Caco-2 (cell line): ENCODE results near the gene TRIM54. TPM values are rescaled to one million over a fixed set of nuclear protein-coding genes. Genes with fewer than 3 reads are reported as not detected.

Source experiments
- BruUV-seq: library from RNA; stranded (reverse); fragments of 400-500 nt; replicated peaks from 2 replicates; lab custom pipeline; 2021; lab: Mats Ljungman, UMichigan
- CTCF ChIA-PET: fragments of 300-600 bp; sonication (Branson Sonifier 250); formaldehyde crosslinking; loops from one replicate; lab custom pipeline; 2022; ENCODE audit warnings: antibody characterized with exemption; lab: Charles Lee
- POLR2A ChIA-PET: fragments of 300-600 bp; sonication (Branson Sonifier 250); formaldehyde crosslinking; loops from one replicate; lab custom pipeline; 2022; ENCODE audit warnings: antibody characterized with exemption; lab: Charles Lee
- DNase-seq, 2 experiments: peaks; one replicate each; pipeline versions ENCODE4 v3.0.0 to v3.0.0-alpha.2; 2020 to 2022
- H3K27me3 ChIP-seq: replicated peaks from 2 replicates; pipeline ENCODE4 v1.6.0; 2011; ENCODE audit warnings: low read length; ENCODE audit not compliant: control insufficient read depth, insufficient read depth
- H3K36me3 ChIP-seq: 2 replicates; pipeline ENCODE4 v1.5.1; 2011; ENCODE audit warnings: low read length; ENCODE audit not compliant: control insufficient read depth, insufficient read depth
- H3K4me1 ChIP-seq: fragments of 250-450 bp; sonication (Bioruptor Pico); 2 replicates; pipeline ENCODE4 v1.5.1; 2020; ENCODE audit warnings: mild to moderate bottlenecking
- H3K4me3 ChIP-seq: 2 replicates; pipeline ENCODE4 v1.5.1; 2011; ENCODE audit warnings: low read depth, mild to moderate bottlenecking, control low read depth, low read length
- H3K9me3 ChIP-seq: fragments of 250-450 bp; sonication (Bioruptor Pico); 2 replicates; pipeline ENCODE4 v1.5.1; 2020; ENCODE audit warnings: mild to moderate bottlenecking, moderate library complexity
- H3K27ac Mint-ChIP-seq: one replicate; pipeline ENCODE4 v1.8.0; 2022; ENCODE audit warnings: mixed read lengths; ENCODE audit not compliant: unreplicated experiment
- H3K27me3 Mint-ChIP-seq: one replicate; pipeline ENCODE4 v1.8.0; 2022; ENCODE audit warnings: mixed read lengths; ENCODE audit not compliant: insufficient read depth, unreplicated experiment
- H3K36me3 Mint-ChIP-seq: one replicate; pipeline ENCODE4 v1.8.0; 2022; ENCODE audit warnings: mild to moderate bottlenecking, mixed read lengths; ENCODE audit not compliant: insufficient read depth, unreplicated experiment
- H3K4me1 Mint-ChIP-seq: one replicate; pipeline ENCODE4 v1.8.0; 2022; ENCODE audit warnings: low read depth, mixed read lengths; ENCODE audit not compliant: unreplicated experiment
- H3K4me3 Mint-ChIP-seq: one replicate; pipeline ENCODE4 v1.8.0; 2022; ENCODE audit warnings: mild to moderate bottlenecking, moderate library complexity, mixed read lengths; ENCODE audit not compliant: unreplicated experiment
- H3K9me3 Mint-ChIP-seq: one replicate; pipeline ENCODE4 v1.8.0; 2022; ENCODE audit warnings: mixed read lengths; ENCODE audit not compliant: unreplicated experiment
- intact Hi-C: fragments of 100-400 bp; cut with micrococcal nuclease; formaldehyde crosslinking; loops from one replicate; pipeline ENCODE4 v1.10.0; 2022; ENCODE audit not compliant: unreplicated experiment
- total RNA-seq: library from RNA; stranded (reverse); gene quantifications from 2 replicates; pipeline ENCODE4 v1.2.3, GENCODE V29; 2022
- TF ChIP-seq, protein P1 (sequence below), 2 experiments: fragments of 200-600 bp in 1 of 2; IDR thresholded peaks; 1 replicate in 1 of 2; 2 replicates in 1 of 2; pipeline versions ENCODE4 v1.5.1 to v1.8.0; 2011 to 2022; ENCODE audit warnings: antibody characterized with exemption in 1 of 2, control low read depth in 1 of 2, inconsistent platforms in 1 of 2, low read depth in 1 of 2, low read length in 1 of 2, mild to moderate bottlenecking in 1 of 2, moderate library complexity in 1 of 2; ENCODE audit not compliant: insufficient read depth in 1 of 2, severe bottlenecking in 1 of 2, unreplicated experiment in 1 of 2

TRIM54 gene
- total RNA-seq, 1 experiment from 2014 or later, result 0.25 TPM

DNA sequence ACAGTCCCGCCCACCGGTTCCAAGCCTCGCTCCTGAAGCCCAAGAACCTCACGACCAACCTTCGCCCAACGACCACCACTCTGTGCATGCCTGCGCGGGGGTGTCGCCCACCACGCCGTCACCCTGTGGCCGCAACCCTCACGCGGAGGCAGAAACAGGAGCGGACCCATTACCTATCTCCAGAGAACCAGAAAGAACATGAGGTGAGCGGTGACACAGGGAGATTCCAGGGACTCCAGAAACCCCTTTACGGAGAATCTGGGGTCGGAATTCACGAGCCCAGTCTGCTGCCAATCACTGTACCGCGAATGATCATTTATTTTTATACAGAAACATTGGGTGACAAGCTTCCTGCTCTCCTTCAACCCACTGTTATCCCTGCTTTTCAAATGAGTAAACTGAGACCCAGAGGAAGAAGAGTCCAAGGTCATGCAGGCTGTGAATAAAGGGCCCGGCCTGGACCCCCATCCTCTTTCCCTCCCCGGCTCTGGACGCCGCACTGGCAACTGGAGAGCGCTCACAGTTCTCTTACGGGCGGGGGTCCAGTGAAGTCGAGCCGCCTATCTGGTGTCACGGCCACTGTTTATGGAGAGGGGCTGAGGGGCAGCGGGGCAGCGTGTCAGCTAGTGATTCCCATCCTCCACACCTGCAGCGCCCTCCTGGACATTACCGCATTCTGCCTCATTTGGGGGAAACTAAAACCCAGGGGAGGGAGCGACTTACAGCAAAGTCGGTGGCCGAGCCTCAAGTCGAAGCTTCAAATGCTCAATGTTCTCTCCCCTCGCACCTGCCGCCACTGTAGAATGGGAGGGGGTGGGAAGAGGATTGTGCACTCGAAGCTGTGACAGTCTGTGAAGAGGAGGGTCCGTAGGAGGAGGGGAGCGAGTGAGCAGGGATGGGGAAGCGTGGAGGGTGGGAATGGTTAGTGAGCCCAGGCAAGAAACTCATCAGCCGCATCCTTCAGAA, 18.7 kb upstream of the TRIM54 start:
- H3K4me3 Mint-ChIP-seq, result peak overlapping the region; percentile 74
- TF ChIP-seq, protein P1, sequence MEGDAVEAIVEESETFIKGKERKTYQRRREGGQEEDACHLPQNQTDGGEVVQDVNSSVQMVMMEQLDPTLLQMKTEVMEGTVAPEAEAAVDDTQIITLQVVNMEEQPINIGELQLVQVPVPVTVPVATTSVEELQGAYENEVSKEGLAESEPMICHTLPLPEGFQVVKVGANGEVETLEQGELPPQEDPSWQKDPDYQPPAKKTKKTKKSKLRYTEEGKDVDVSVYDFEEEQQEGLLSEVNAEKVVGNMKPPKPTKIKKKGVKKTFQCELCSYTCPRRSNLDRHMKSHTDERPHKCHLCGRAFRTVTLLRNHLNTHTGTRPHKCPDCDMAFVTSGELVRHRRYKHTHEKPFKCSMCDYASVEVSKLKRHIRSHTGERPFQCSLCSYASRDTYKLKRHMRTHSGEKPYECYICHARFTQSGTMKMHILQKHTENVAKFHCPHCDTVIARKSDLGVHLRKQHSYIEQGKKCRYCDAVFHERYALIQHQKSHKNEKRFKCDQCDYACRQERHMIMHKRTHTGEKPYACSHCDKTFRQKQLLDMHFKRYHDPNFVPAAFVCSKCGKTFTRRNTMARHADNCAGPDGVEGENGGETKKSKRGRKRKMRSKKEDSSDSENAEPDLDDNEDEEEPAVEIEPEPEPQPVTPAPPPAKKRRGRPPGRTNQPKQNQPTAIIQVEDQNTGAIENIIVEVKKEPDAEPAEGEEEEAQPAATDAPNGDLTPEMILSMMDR (IDR thresholded peaks at IDR 0.05; ENCODE audit: insufficient read depth in 1 of 2, low read depth in 1 of 2, low read length in 1 of 2, severe bottlenecking in 1 of 2, unreplicated experiment in 1 of 2), result no peak
- CTCF ChIA-PET, result interaction anchor here (0.8 to 3.8 kb wide), 8 partner anchors 13 to 106 kb away, joined by 3 to 20 read pairs (median 6); no protein-coding TSS in a partner anchor
- intact Hi-C loops, result loop anchor here (5.0 kb wide), 1 partner anchor 46 kb away; the partner anchor contains the start of gene CAD
- peaks cover 13% of the 10 kb centered on the region for H3K4me1 Mint-ChIP-seq
- DNase-seq, result no peak
- H3K27ac Mint-ChIP-seq, result no peak overlapping the region
- Histone ChIP-seq H3K36me3 (no peaks in the 10 kb centered on the region), H3K4me1 (peaks cover 18% of the 10 kb centered on the region), H3K27me3 (peaks cover 6% of the 10 kb centered on the region; the same call in 1 of the 2 replicates), H3K4me3 (peak overlapping the region; percentile 58), H3K9me3 (no peaks in the 10 kb centered on the region)
- peaks cover 27% of the 10 kb centered on the region for H3K27me3 Mint-ChIP-seq
- POLR2A ChIA-PET, result interaction anchor here (1.0 kb wide), 1 partner anchor 29 kb away, joined by 3 read pairs; no protein-coding TSS in a partner anchor
- BruUV-seq, result no TSS peak
- no peaks in the 10 kb centered on the region for H3K9me3 Mint-ChIP-seq
- no peaks in the 10 kb centered on the region for H3K36me3 Mint-ChIP-seq

DNA sequence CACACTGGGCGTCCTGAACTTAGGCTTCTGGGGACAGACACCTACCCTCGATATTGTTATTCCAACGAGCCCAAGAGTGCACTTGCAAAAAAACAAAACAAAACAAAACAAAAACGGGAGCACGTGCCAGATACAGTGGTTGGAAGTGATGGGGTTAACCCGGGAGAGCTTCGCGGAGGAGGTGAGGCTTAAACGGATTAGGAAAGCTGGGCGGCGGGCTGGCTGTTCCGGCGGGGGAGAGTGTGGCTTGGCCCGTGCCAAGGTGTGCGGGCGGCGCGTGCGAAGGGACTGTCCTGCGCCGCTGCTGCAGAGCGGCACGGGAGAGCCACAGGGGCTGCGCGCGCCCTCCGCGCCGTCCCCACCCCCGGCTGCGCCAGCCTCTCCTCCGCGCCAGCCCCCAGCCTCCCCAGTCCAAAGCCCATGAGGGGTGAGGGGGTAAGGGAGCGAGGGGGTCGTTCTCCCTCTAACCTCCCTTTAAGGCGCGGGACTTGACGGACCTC, 17.9 kb upstream of the TRIM54 start:
- Histone ChIP-seq H3K4me3 (peak overlapping the region; percentile 50), H3K4me1 (peaks cover 18% of the 10 kb centered on the region), H3K27me3 (peaks cover 6% of the 10 kb centered on the region; the same call in 1 of the 2 replicates), H3K36me3 (no peaks in the 10 kb centered on the region), H3K9me3 (no peaks in the 10 kb centered on the region)
- H3K4me1 Mint-ChIP-seq, result peaks cover 13% of the 10 kb centered on the region
- no peak overlapping the region for H3K27ac Mint-ChIP-seq
- peaks cover 27% of the 10 kb centered on the region for H3K27me3 Mint-ChIP-seq
- no TSS peak for BruUV-seq
- peak in 1 of 2 experiments; percentile 44 for DNase-seq
- POLR2A ChIA-PET, result no interaction called here
- CTCF ChIA-PET, result interaction anchor here (2.0 to 3.8 kb wide), 4 partner anchors 9 to 28 kb away, joined by 4 to 20 read pairs (median 10); no protein-coding TSS in a partner anchor
- H3K4me3 Mint-ChIP-seq, result peak overlapping the region; percentile 74
- H3K9me3 Mint-ChIP-seq, result no peaks in the 10 kb centered on the region
- H3K36me3 Mint-ChIP-seq, result no peaks in the 10 kb centered on the region
- TF ChIP-seq, protein P1 (IDR thresholded peaks at IDR 0.05; ENCODE audit: insufficient read depth in 1 of 2, low read depth in 1 of 2, low read length in 1 of 2, severe bottlenecking in 1 of 2, unreplicated experiment in 1 of 2), result no peak
- intact Hi-C loops, result loop anchor here (5.0 kb wide), 1 partner anchor 47 kb away; the partner anchor contains the start of gene CAD
